Mucosa of stomach (tissue), 1 donor: ENCODE measurements around the gene HIPK3.
"Not testable (repeated sequence)": the region's sequence is repeated elsewhere in the genome, so short reads cannot be mapped to it uniquely, and the experiment has no call there.

Experiments used
- H3K27me3 ChIP-seq: one replicate; pipeline ENCODE4 v1.7.0; 2013; ENCODE audit warnings: mild to moderate bottlenecking, low read length; ENCODE audit not compliant: control insufficient read depth, insufficient read depth
- H3K36me3 ChIP-seq: one replicate; pipeline ENCODE4 v1.7.0; 2013; ENCODE audit warnings: low read length; ENCODE audit not compliant: control insufficient read depth, insufficient read depth
- H3K4me1 ChIP-seq: one replicate; pipeline ENCODE4 v1.7.0; 2013; ENCODE audit warnings: mild to moderate bottlenecking, low read length; ENCODE audit not compliant: control insufficient read depth, insufficient read depth
- H3K4me3 ChIP-seq: one replicate; pipeline ENCODE4 v1.7.0; 2013; ENCODE audit warnings: low read length
- H3K9ac ChIP-seq: one replicate; pipeline ENCODE4 v1.7.0; 2013; ENCODE audit warnings: mild to moderate bottlenecking, low read length, moderate library complexity
- H3K9me3 ChIP-seq: one replicate; pipeline ENCODE4 v1.7.0; 2013; ENCODE audit warnings: mild to moderate bottlenecking, low read length, moderate library complexity; ENCODE audit not compliant: control insufficient read depth
- donor health status: Pancreatic carcinoma.

HIPK3 gene

GRCh38 chr11:33344611-33345010, 87.4 kb downstream of the HIPK3 start:
- H3K9ac ChIP-seq, result no peak overlapping the region
- H3K4me1 ChIP-seq, result no peaks in the 10 kb centered on the region
- H3K9me3 ChIP-seq, result no peaks in the 10 kb centered on the region
- H3K27me3 ChIP-seq, result no peaks in the 10 kb centered on the region
- peaks cover 7% of the 10 kb centered on the region for H3K36me3 ChIP-seq
- H3K4me3 ChIP-seq, result no peak overlapping the region

DNA sequence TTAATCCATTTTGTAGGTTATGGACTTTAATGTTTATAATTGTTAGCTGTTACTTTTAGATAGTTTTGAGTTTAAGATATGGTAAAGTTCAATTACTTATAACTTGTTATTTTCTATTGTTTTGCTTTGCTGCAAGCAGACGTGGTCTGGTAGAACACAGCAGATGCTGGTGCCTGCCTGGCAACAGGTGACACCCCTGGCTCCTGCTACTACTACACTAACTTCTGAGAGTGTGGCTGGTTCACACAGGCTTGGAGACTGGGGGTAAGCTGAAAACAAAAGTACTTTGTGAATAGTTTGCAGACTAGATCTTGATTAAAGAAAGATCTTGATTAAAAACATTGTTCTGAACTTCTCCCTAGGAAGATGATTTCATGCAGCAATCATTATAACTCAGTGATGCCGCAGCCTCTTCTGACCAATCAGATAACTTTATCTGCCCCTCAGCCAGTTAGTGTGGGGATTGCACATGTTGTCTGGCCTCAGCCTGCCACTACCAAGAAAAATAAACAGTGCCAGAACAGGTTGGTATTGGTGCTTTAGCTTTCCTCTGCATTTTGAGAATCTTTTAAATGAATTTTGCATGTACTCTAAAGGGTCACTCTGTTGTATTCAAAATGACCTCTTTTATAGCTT, 90.4 kb downstream of the HIPK3 start:
- no peak overlapping the region for H3K9ac ChIP-seq
- H3K9me3 ChIP-seq, result no peaks in the 10 kb centered on the region
- no peaks in the 10 kb centered on the region for H3K4me1 ChIP-seq
- no peaks in the 10 kb centered on the region for H3K27me3 ChIP-seq
- H3K36me3 ChIP-seq, result peaks cover 7% of the 10 kb centered on the region
- no peak overlapping the region for H3K4me3 ChIP-seq

DNA sequence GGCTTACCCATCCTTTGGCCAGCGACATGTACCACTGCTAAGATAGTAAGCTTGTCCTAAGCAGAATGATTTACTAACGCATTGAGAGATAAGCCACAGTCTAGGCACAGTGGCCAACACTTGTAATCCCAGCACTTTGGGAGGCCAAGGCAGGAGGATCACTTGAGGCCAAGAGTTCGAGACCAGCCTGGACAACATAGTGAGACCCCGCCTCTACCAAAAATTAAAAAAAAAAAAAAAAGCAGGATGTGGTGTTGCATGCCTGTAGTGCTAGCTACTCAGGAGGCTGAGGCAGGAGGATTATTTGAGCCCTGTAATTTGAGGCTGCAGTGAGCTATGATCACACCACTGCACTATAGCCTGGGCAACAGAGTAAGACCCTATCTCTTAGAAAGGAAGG, 93.1 kb downstream of the HIPK3 start:
- no peaks in the 10 kb centered on the region for H3K27me3 ChIP-seq
- H3K4me1 ChIP-seq, result no peaks in the 10 kb centered on the region
- no peak overlapping the region for H3K4me3 ChIP-seq
- H3K9ac ChIP-seq, result no peak overlapping the region
- H3K36me3 ChIP-seq, result peaks cover 12% of the 10 kb centered on the region
- no peaks in the 10 kb centered on the region for H3K9me3 ChIP-seq

- Histone ChIP-seq H3K9me3 (no peaks in the 10 kb centered on the region), H3K4me1 (no peaks in the 10 kb centered on the region), H3K27me3 (no peaks in the 10 kb centered on the region), H3K4me3 (no peak overlapping the region), H3K9ac (no peak overlapping the region), H3K36me3 (peaks cover under 1% of the 10 kb centered on the region)
Measured at GRCh38 chr11:33358150-33358831, 101.1 kb downstream of the HIPK3 start.

- H3K4me1 ChIP-seq, result no peaks in the 10 kb centered on the region
- H3K27me3 ChIP-seq, result no peaks in the 10 kb centered on the region
- no peaks in the 10 kb centered on the region for H3K9me3 ChIP-seq
- no peaks in the 10 kb centered on the region for H3K36me3 ChIP-seq
- no peak overlapping the region for H3K4me3 ChIP-seq
- no peak overlapping the region for H3K9ac ChIP-seq
Measured at GRCh38 chr11:33360642-33361041, 103.5 kb downstream of the HIPK3 start.

- no peaks in the 10 kb centered on the region for H3K4me1 ChIP-seq
- H3K36me3 ChIP-seq, result no peaks in the 10 kb centered on the region
- no peak overlapping the region for H3K9ac ChIP-seq
- H3K27me3 ChIP-seq, result no peaks in the 10 kb centered on the region
- no peaks in the 10 kb centered on the region for H3K9me3 ChIP-seq
- H3K4me3 ChIP-seq, result no peak overlapping the region
Measured at GRCh38 chr11:33362051-33362910, 105.1 kb downstream of the HIPK3 start.

DNA sequence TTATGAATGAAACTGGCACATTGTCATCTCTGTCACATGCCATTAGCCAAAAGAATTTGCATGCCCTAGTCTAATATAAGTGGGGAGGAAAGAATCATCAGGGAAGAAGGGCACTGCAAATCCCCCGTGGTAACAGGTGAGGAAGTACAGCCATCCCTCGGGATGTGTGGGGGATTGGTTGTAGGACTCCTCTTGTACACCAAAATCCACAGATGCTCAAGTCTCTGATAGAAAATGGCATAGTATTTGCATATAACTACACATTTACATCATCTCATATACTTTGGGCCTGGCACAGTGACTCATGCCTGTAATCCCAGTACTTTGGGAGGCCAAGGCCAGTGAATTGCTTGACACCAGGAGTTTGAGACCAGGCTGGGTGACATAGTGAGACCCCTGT, 109.7 kb downstream of the HIPK3 start:
- Histone ChIP-seq H3K9ac (no peak overlapping the region), H3K36me3 (no peaks in the 10 kb centered on the region), H3K9me3 (no peaks in the 10 kb centered on the region), H3K4me1 (no peaks in the 10 kb centered on the region), H3K27me3 (no peaks in the 10 kb centered on the region), H3K4me3 (no peak overlapping the region)

- not testable (repeated sequence) for H3K9ac ChIP-seq, H3K36me3 ChIP-seq, H3K27me3 ChIP-seq, H3K4me3 ChIP-seq, H3K9me3 ChIP-seq, H3K4me1 ChIP-seq
Measured at GRCh38 chr11:33368475-33368874, 111.3 kb downstream of the HIPK3 start.

DNA sequence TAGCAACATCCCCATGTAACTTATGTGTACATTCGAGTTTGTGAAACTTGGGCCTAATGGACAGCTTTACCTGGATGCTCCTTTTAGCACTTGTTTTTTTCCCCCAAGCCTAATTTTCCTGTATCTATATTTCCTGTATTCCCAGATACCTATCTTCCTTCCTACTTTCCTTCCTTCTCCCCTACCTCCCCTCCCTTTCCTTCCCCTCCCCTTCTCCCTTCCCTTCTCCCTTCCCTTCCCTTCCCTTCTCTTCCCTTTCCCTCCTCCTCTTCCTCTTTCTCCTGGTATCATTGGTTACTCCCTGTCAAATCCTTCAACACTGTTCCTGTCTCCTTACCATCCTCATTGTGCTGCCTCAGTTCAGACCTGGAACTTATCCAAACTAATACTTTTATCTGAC, 111.8 kb downstream of the HIPK3 start:
- no peak overlapping the region for H3K9ac ChIP-seq
- no peak overlapping the region for H3K4me3 ChIP-seq
- H3K9me3 ChIP-seq, result no peaks in the 10 kb centered on the region
- peaks cover under 1% of the 10 kb centered on the region for H3K27me3 ChIP-seq
- no peaks in the 10 kb centered on the region for H3K36me3 ChIP-seq
- no peaks in the 10 kb centered on the region for H3K4me1 ChIP-seq

- peaks cover 6% of the 10 kb centered on the region for H3K4me1 ChIP-seq
- no peaks in the 10 kb centered on the region for H3K9me3 ChIP-seq
- no peak overlapping the region for H3K4me3 ChIP-seq
- no peaks in the 10 kb centered on the region for H3K36me3 ChIP-seq
- peaks cover 43% of the 10 kb centered on the region for H3K27me3 ChIP-seq
- H3K9ac ChIP-seq, result no peak overlapping the region
Measured at GRCh38 chr11:33373636-33374035, 116.5 kb downstream of the HIPK3 start.

DNA sequence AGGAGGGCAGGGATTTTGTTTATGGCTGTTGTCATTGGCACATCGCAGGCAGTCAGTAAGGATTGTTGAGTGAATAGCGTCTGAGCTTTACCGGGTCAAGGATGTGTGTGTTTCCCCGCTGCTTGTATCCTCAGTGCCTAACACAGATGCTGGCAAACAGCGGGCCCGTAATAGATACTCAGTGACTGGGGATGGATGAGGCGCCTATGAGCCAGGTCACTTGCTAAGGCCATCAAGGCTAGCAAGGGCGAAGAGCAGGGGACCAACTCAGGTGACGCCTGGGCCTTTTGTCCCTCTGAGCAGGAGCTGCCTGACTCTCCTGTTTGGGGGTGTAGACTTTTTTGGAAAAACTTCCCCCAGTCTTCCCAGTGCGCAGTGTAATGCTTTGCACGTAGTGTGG, 118.1 kb downstream of the HIPK3 start:
- no peak overlapping the region for H3K4me3 ChIP-seq
- H3K9me3 ChIP-seq, result no peaks in the 10 kb centered on the region
- H3K27me3 ChIP-seq, result peaks cover 44% of the 10 kb centered on the region
- H3K9ac ChIP-seq, result no peak overlapping the region
- peaks cover 6% of the 10 kb centered on the region for H3K4me1 ChIP-seq
- no peaks in the 10 kb centered on the region for H3K36me3 ChIP-seq

DNA sequence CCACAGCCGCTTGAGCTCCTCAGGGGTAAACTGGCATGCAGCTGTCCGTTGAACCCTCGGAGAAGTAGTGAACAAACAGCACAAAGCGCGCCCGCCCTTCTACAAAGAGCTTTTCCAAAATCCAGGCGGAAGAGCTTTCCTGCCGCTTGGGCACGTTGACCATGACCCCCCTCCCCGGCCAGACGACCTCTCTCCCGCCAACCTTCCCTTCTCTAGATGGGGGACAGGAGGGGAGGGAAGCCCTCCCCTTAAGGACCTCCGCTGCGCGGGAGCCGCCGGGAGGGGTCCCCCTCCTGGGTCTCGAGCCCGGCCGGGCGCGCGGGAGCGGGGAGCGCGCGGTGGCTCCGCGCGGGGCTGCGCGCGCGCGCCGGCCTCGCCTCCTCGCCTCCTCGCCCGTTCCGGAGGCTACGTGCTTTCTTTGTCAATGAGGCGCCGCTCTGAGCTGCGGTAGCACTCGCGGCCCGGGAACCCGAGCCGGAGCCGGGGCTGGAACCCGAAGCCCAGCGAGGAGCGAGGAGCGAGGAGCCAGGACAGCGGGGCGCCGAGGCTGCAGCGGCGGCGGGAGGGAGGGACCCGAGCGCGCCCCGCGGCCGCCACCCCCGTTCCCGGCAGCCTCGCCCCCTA, 118.6 kb downstream of the HIPK3 start, which contains the start of gene KIAA1549L:
TSS of gene KIAA1549L (plus strand) at position 421 of the 624 bp plus-strand sequence.
- peaks cover 44% of the 10 kb centered on the region for H3K27me3 ChIP-seq
- H3K4me1 ChIP-seq, result peaks cover 6% of the 10 kb centered on the region
- H3K9me3 ChIP-seq, result no peaks in the 10 kb centered on the region
- H3K36me3 ChIP-seq, result no peaks in the 10 kb centered on the region
- H3K9ac ChIP-seq, result no peak within 1 kb of the TSS
- H3K4me3 ChIP-seq, result no peak within 1 kb of the TSS
